ENCODE results near the gene SERINC3.
A peak's percentile ranks its signal among the peaks of the same experiment; 100 is the strongest.

SERINC3 gene

GRCh38 chr20:44461142-44461802 is 60.6 kb downstream of the SERINC3 start:
- DNase-seq: no peak

- peak; percentile 39 for DNase-seq
Measured at GRCh38 chr20:44460795-44461141, 61.1 kb downstream of the SERINC3 start.

- DNase-seq: no peak
Measured at GRCh38 chr20:44459271-44459670, 62.6 kb downstream of the SERINC3 start.

- no peak for DNase-seq
Measured at GRCh38 chr20:44457016-44457415, 64.9 kb downstream of the SERINC3 start.

GRCh38 chr20:44456611-44457010 is 65.3 kb downstream of the SERINC3 start:
- no peak for DNase-seq

- no peak for DNase-seq
Measured at GRCh38 chr20:44455126-44455525, 66.7 kb downstream of the SERINC3 start.

GRCh38 chr20:44454306-44454963 is 67.4 kb downstream of the SERINC3 start:
- no peak for DNase-seq

GRCh38 chr20:44450903-44451450 is 70.9 kb downstream of the SERINC3 start:
- DNase-seq: no peak

- DNase-seq: no peak
Measured at GRCh38 chr20:44450281-44450889, 71.5 kb downstream of the SERINC3 start.

GRCh38 chr20:44449864-44450263 is 72.0 kb downstream of the SERINC3 start:
- DNase-seq: no peak

- DNase-seq: peak; percentile 6
Measured at GRCh38 chr20:44448753-44449546, 72.9 kb downstream of the SERINC3 start.

- DNase-seq: no peak
Measured at GRCh38 chr20:44447827-44448419, 73.9 kb downstream of the SERINC3 start.

Data from eye (tissue), 1 donor.